RWPE1 (cell line): ENCODE data around the gene MT1E.
A peak's percentile ranks its signal among the peaks of the same experiment; 100 is the strongest.
"Not testable (repeated sequence)": the region's sequence is repeated elsewhere in the genome, so short reads cannot be mapped to it uniquely, and the experiment has no call there.

Experiments used
- CTCF ChIA-PET: fragments of 350-600 bp; sonication (Branson Sonifier 250); formaldehyde crosslinking; extraction: SDS; loops from one replicate; lab custom pipeline; 2021; lab: Yijun Ruan, JAX
- POLR2A ChIA-PET: fragments of 400-600 bp; formaldehyde crosslinking; extraction: SDS; loops from one replicate; lab custom pipeline; 2020; ENCODE audit warnings: antibody characterized with exemption; ENCODE audit not compliant: low non-redundant PET; lab: Yijun Ruan, JAX
- DNase-seq: peaks from one replicate; pipeline ENCODE4 v3.0.0; 2012; ENCODE audit warnings: low spot score
- H3K27ac ChIP-seq: fragments of 450-650 bp; 2 replicates; pipeline ENCODE4 v1.5.1; 2017
- TF ChIP-seq, protein P1 (sequence below): fragments of 450-650 bp; conservative IDR thresholded peaks from 2 replicates; pipeline ENCODE4 v1.5.1; 2017; ENCODE audit warnings: low read depth, mild to moderate bottlenecking

Gene MT1E

DNA sequence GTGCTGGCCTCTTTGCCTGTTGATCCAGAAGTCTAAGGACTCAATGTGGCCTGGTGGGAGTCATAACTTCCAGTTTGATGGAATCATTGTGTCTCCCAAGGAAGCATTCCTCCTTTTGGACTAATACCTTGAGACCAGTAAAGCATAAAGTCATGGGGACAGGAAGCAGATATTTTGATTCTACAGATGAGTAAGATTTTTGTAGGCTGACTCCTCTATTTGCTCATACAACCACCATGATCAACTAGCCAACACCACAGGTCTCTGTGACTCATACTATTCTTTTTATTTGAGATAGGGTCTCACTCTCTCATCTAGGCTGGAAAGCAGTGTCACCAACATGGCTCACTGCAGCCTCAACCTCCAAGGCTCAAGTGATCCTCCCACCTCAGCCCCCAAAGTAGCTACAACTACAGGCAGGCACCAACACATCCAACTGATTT lies 11.0 kb upstream of the MT1E start:
- peak overlapping the region; percentile 75 for H3K27ac ChIP-seq
- CTCF ChIA-PET, result interaction anchor here (0.7 kb wide), 1 partner anchor 228 kb away, joined by 8 read pairs; no protein-coding TSS in a partner anchor
- peak; percentile 56 for DNase-seq
- TF ChIP-seq, protein P1, sequence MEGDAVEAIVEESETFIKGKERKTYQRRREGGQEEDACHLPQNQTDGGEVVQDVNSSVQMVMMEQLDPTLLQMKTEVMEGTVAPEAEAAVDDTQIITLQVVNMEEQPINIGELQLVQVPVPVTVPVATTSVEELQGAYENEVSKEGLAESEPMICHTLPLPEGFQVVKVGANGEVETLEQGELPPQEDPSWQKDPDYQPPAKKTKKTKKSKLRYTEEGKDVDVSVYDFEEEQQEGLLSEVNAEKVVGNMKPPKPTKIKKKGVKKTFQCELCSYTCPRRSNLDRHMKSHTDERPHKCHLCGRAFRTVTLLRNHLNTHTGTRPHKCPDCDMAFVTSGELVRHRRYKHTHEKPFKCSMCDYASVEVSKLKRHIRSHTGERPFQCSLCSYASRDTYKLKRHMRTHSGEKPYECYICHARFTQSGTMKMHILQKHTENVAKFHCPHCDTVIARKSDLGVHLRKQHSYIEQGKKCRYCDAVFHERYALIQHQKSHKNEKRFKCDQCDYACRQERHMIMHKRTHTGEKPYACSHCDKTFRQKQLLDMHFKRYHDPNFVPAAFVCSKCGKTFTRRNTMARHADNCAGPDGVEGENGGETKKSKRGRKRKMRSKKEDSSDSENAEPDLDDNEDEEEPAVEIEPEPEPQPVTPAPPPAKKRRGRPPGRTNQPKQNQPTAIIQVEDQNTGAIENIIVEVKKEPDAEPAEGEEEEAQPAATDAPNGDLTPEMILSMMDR, result no peak
- POLR2A ChIA-PET, result interaction anchor here (0.6 kb wide), 1 partner anchor 13 kb away, joined by 3 read pairs; no protein-coding TSS in a partner anchor

- TF ChIP-seq, protein P1, result no peak
- ChIA-PET CTCF (no interaction called here), POLR2A (interaction anchor here (0.6 kb wide), 1 partner anchor 12 kb away, joined by 3 read pairs; no protein-coding TSS in a partner anchor)
- no peak for DNase-seq
- H3K27ac ChIP-seq, result peak overlapping the region; percentile 75
These were observed 10.2 kb upstream of the MT1E start for GRCh38 chr16:56615353-56615752.

GRCh38 chr16:56616608-56617211 lies 8.9 kb upstream of the MT1E start:
- POLR2A ChIA-PET, result interaction anchor here (1.0 kb wide), 1 partner anchor 8 kb away, joined by 3 read pairs; the partner anchor contains the start of gene MT2A
- TF ChIP-seq, protein P1, result no peak
- 0 out of 2 replicates have a peak overlapping the region, but pooled peaks have one; percentile 26 for H3K27ac ChIP-seq
- no peak for DNase-seq
- CTCF ChIA-PET, result no interaction called here

DNA sequence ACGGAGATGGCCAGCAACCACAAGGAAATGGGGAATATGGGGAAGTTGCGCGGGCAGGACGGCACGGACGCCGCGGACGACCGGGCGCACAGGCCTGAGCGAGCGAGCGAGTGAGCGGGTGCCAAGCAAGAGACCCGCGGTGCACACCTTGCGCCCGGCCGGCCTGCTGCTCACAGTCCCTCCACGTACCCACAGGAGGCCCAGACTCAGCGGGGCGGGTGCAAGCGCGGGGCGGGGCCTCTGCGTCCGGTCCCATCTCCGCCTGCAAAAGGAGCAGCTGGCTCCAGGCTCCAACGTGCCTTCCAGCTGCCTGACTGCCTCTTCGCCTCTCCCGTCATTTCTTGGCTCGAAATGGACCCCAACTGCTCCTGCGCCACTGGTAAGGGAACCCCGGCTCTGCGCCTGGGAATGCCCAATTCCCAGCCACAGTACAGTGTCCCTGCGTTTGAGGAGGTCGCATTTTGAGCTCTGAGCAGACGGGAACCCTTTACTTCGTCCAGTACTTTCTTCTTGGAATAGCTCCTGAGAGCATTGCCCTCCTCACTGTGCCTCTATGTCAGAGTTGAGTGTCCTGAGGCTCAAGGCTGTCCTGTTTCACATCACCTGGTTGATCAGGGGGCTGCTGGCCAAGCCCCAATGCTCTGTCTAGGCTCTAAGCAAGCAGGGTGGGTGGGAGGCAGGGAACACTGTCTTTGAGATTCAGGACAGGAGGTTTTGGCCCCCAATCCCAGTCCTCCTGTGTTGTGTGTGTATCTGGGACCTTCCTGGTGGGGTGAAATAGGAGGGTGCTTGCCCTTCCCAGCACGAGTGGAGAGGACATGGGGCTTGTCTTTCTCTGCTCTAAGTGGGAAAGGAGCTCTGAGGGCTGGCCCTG lies 8.1 kb upstream of the MT1E start:
- H3K27ac ChIP-seq, result peak overlapping the region; percentile 26; the same call in 1 of the 2 replicates
- POLR2A ChIA-PET, result interaction anchor here (1.0 kb wide), 1 partner anchor 9 kb away, joined by 3 read pairs; the partner anchor contains the start of gene MT2A
- TF ChIP-seq, protein P1, result no peak

DNA sequence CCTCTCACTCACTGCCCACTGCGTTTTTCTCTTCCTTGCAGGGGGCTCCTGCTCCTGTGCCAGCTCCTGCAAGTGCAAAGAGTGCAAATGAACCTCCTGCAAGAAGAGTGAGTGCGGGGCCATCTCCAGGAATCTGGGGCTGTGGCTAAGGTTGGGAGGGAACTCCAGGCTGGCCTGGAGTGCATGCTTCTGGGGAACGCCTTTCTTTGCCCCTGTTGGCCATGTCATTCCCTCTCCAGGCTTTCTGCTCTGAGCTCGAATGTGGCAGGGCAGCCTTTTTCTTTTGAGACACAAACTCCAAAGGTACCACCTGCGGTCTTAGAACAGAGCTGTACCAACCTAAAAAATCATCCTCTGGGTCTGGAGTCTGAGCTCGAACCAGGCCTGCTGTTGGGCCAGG lies 7.4 kb upstream of the MT1E start:
- TF ChIP-seq, protein P1, result no peak
- POLR2A ChIA-PET, result no interaction called here
- H3K27ac ChIP-seq, result peak overlapping the region; percentile 26; the same call in 1 of the 2 replicates
- CTCF ChIA-PET, result interaction anchor here (1.1 kb wide), 1 partner anchor 26 kb away, joined by 3 read pairs; no protein-coding TSS in a partner anchor
- DNase-seq, result no peak

More for the DNA sequence above, 8.1 kb upstream of the MT1E start:
- DNase-seq, result no peak
- CTCF ChIA-PET, result no interaction called here

DNA sequence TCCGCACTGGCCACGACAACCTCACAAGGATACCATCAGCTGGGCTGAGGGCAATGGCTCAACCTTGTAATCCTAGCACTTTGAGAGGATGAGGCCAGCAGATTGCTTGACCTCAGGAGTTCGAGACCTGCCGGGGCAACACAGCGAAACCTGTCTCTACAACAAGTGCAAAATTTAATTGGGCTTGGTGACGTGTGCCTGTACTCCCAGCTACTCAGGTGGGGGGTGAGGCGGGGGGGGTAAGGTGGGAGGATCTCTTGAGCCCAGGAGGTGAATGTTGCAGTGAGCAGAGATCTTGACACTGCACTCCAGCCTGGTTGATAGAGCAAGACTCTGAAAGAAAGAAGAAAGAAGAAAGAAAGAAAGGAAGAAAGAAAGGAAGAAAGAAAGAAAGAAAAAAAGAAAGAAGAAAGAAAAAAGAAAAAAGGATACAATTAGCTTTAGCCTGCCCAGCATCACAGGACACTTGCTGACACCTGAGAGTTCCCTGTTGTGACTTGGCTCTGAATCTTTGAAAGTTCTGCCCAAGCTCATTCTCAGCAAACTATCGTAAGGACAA lies 5.2 kb upstream of the MT1E start:
- ChIA-PET CTCF (no interaction called here), POLR2A (no interaction called here)
- no peak overlapping the region for H3K27ac ChIP-seq
- no peak for DNase-seq
- TF ChIP-seq, protein P1, result no peak

DNA sequence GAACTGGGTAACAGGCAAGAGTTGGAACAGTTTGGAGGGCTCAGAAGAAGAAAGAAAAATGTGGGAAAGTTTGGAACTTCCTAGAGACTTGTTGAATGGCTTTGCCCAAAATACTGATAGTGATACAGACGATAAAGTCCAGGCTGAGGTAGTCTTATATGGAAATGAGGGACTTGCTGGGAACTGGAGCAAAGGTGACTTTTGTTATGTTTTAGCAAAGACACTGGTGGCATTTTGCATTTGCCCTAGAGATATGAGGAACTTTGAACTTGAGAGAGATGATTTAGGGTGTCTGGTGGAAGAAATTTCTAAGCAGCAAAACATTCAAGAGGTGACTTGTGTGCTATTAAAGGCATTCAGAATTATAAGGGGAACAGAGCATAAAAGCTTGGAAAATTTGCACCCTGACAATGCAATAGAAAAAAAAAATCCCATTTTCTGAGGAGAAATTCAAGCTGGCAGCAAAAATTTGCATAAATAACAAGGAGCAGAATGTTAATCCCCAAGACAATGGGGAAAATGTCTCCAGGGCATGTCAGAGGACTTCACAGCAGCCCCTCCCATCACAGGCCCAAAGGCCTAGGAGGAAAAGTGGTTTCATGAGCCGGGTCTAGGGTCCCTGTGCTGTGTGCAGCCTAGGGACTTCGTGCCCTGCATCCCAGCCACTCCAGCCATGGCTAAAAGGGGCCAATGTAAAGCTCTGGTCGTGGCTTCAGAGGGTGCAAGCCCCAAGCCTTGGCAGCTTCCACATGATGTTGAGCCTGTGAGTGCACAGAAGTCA lies 3.7 kb upstream of the MT1E start:
- CTCF ChIA-PET, result interaction anchor here (0.7 to 0.9 kb wide), 2 partner anchors 56 to 91 kb away, joined by 3 read pairs; no protein-coding TSS in a partner anchor
- POLR2A ChIA-PET, H3K27ac ChIP-seq, DNase-seq: not testable (repeated sequence)

GRCh38 chr16:56623184-56623583 lies 2.4 kb upstream of the MT1E start:
- not testable (repeated sequence) for H3K27ac ChIP-seq, DNase-seq
- ChIA-PET POLR2A (interaction anchor here (0.8 kb wide), 1 partner anchor 17 kb away, joined by 3 read pairs; no protein-coding TSS in a partner anchor), CTCF (interaction anchor here (0.7 kb wide), 1 partner anchor 13 kb away, joined by 3 read pairs; no protein-coding TSS in a partner anchor)
